K562 (cell line): ENCODE measurements around the gene SYNPO. TPM values are rescaled to one million over a fixed set of nuclear protein-coding genes. Genes with fewer than 3 reads are reported as not detected.

Experiments used
- ATAC-seq: fragments of 200-7000 bp; cut with Tn5 transposase; 3 replicates; pipeline ENCODE4 v1.9.1; 2020; ENCODE audit warnings: moderate library complexity
- BruUV-seq: library from RNA; stranded (reverse); fragments of 400-500 nt; replicated peaks from 2 replicates; lab custom pipeline; 2021; lab: Mats Ljungman, UMichigan
- CTCF ChIA-PET: fragments of 300-600 bp; formaldehyde crosslinking; extraction: SDS; loops from one replicate; lab custom pipeline; 2021; ENCODE audit warnings: low intra/inter-chr PET ratio; lab: Yijun Ruan, JAX
- POLR2A ChIA-PET: fragments of 300-600, 350-650 bp; sonication (Branson Sonifier 250); formaldehyde crosslinking; extraction: SDS; loops from one replicate; lab custom pipeline; 2021; ENCODE audit warnings: antibody characterized with exemption, inconsistent platforms; lab: Yijun Ruan, JAX
- DNase-seq, 4 experiments: peaks; one replicate each; pipeline versions ENCODE4 v3.0.0 to v3.0.0-alpha.2; 2011 to 2018; ENCODE audit warnings: low spot score in 3 of 4, mixed read lengths in 3 of 4; ENCODE audit errors: extremely low read depth in 1 of 4
- FAIRE-seq: peaks from 2 replicates; lab custom pipeline; 2011; peaks lifted over from hg19 to GRCh38; lab: Jason Lieb, UNC
- H2AFZ ChIP-seq: 2 replicates; pipeline ENCODE4 v1.6.0; 2011; ENCODE audit warnings: low read depth, low read length, control low read depth, inconsistent platforms
- H3K27ac ChIP-seq: fragments of 200-600 bp; 3 replicates; pipeline ENCODE4 v1.8.0; 2011; ENCODE audit warnings: low read depth, mild to moderate bottlenecking, control low read depth, inconsistent platforms, low read length, moderate library complexity, mixed read lengths; ENCODE audit errors: extremely low read depth
- H3K27me3 ChIP-seq, 2 experiments: fragments of 300-600 bp in 1 of 2; 2 replicates in 1 of 2; 3 replicates in 1 of 2; pipeline versions ENCODE4 v1.6.0 to v1.8.0; 2011; ENCODE audit warnings: inconsistent platforms in 2 of 2, low read length in 2 of 2, mild to moderate bottlenecking in 1 of 2, mixed read lengths in 1 of 2, moderate library complexity in 1 of 2; ENCODE audit not compliant: control insufficient read depth in 2 of 2, insufficient read depth in 2 of 2
- H3K36me3 ChIP-seq: fragments of 300-600 bp; 3 replicates; pipeline ENCODE4 v1.8.0; 2011; ENCODE audit warnings: mild to moderate bottlenecking, low read length, inconsistent platforms; ENCODE audit not compliant: control insufficient read depth, insufficient read depth
- H3K4me1 ChIP-seq, 2 experiments: fragments of 200-600 bp in 1 of 2; replicated peaks in 1 of 2; 2 replicates in 1 of 2; 3 replicates in 1 of 2; pipeline versions ENCODE4 v1.5.1 to v1.8.0; 2011; ENCODE audit warnings: inconsistent platforms in 2 of 2, low read length in 2 of 2, mild to moderate bottlenecking in 1 of 2, mixed read lengths in 1 of 2, moderate library complexity in 1 of 2; ENCODE audit not compliant: control insufficient read depth in 2 of 2, insufficient read depth in 2 of 2
- H3K4me2 ChIP-seq: 2 replicates; pipeline ENCODE4 v1.6.1; 2011; ENCODE audit warnings: low read length, control low read depth, inconsistent platforms, mixed read lengths; ENCODE audit not compliant: insufficient read depth
- H3K4me3 ChIP-seq: fragments of 200-600 bp; sonication (generic), shearing (Covaris generic); 2 replicates; pipeline ENCODE4 v1.5.1; 2016; ENCODE audit warnings: control low read depth, inconsistent platforms
- H3K79me2 ChIP-seq: fragments of 200-600 bp; 3 replicates; pipeline ENCODE4 v1.8.0; 2011; ENCODE audit warnings: low read length, inconsistent platforms; ENCODE audit not compliant: control insufficient read depth, insufficient read depth
- H3K9ac ChIP-seq, 2 experiments: 2 replicates each; pipeline versions ENCODE4 v1.6.0 to v1.6.1; 2011; ENCODE audit warnings: low read depth in 2 of 2, low read length in 2 of 2, control low read depth in 1 of 2, inconsistent platforms in 1 of 2, mild to moderate bottlenecking in 1 of 2, mixed read lengths in 1 of 2; ENCODE audit not compliant: insufficient read depth in 1 of 2
- H3K9me1 ChIP-seq: one replicate; pipeline ENCODE4 v1.6.0; 2011; ENCODE audit warnings: inconsistent platforms, mild to moderate bottlenecking, low read length, moderate library complexity; ENCODE audit not compliant: control insufficient read depth, insufficient read depth
- H3K9me3 ChIP-seq: replicated peaks from 2 replicates; pipeline ENCODE4 v1.5.1; 2011; ENCODE audit warnings: low read depth, low read length, inconsistent platforms; ENCODE audit not compliant: control insufficient read depth, insufficient read depth
- H4K20me1 ChIP-seq: replicated peaks from 2 replicates; pipeline ENCODE4 v1.6.1; 2011; ENCODE audit warnings: low read length, inconsistent platforms, mixed read lengths; ENCODE audit not compliant: control insufficient read depth, insufficient read depth
- MXI1 ChIP-seq: IDR thresholded peaks from 2 replicates; pipeline ENCODE4 v1.6.1; 2011; ENCODE audit warnings: low read depth, mild to moderate bottlenecking, improper control_type of control experiment, low read length
- NFRKB ChIP-seq: fragments of 450-650 bp; IDR thresholded peaks from 2 replicates; pipeline ENCODE4 v1.6.1; 2016; ENCODE audit warnings: low read depth
- SMAD3 ChIP-seq: fragments of 450-650 bp; formaldehyde crosslinking; conservative IDR thresholded peaks from 2 replicates; pipeline ENCODE4 v1.4.0; 2020; ENCODE audit warnings: mild to moderate bottlenecking
- STAT6 ChIP-seq: sonication (generic); formaldehyde crosslinking; IDR thresholded peaks from 2 replicates; pipeline ENCODE4 v1.8.1; 2023; ENCODE audit warnings: mild to moderate bottlenecking, missing genetic modification reagents
- WGBS: fragments of 100-300 bp; shearing (Covaris generic); methylation state at CpG from one replicate; pipeline ENCODE4 v1.1.6; 2016; ENCODE audit warnings: low coverage, mixed read lengths; ENCODE audit not compliant: insufficient coverage; ENCODE audit errors: missing lambda C conversion rate; 5-methylcytosine and 5-hydroxymethylcytosine counted together
- in situ Hi-C: fragments of 300-500 bp; cut with MboI; formaldehyde crosslinking; loops from 4 replicates; pipeline ENCODE4 v1.15.0; 2018; ENCODE audit warnings: inconsistent platforms, mixed read lengths
- intact Hi-C: fragments of 100-400 bp; cut with micrococcal nuclease; formaldehyde crosslinking; loops from 2 replicates; pipeline ENCODE4 v1.14.2; 2022
- polyA plus RNA-seq, 8 experiments: library from polyadenylated mRNA; depleted of rRNA in 4 of 8; stranded (reverse) in 5 of 8; unstranded in 3 of 8; fragments of >200 nt; fragmentation: Nextera tagmentation in 2 of 8; fragmentation: Illumina TruSeq in 1 of 8; extraction: Ambion mirVana in 2 of 8; extraction: Trizol in 1 of 8; gene quantifications; 2 replicates each; pipeline versions ENCODE4 v1.2.1 to v1.2.3, GENCODE V29; 2011 to 2014; ENCODE audit warnings: inconsistent platforms in 1 of 8, missing spikeins in 1 of 8
- total RNA-seq, 7 experiments: library from RNA; depleted of rRNA in 6 of 7; stranded (reverse); fragments of >200 nt in 6 of 7; fragmentation: Illumina TruSeq in 2 of 7; extraction: Trizol in 2 of 7; gene quantifications; 2 replicates each; pipeline versions ENCODE4 v1.2.1 to v1.2.3, GENCODE V29; 2011 to 2021; ENCODE audit warnings: low replicate concordance in 1 of 7

SYNPO gene
- total and polyA plus RNA-seq, 9 of the 15 experiments (the other 6 are each of a cell fraction or from before 2014, with no cell fraction given), result 0.01 to 0.31 (median 0.03) TPM; not detected in 4

DNA sequence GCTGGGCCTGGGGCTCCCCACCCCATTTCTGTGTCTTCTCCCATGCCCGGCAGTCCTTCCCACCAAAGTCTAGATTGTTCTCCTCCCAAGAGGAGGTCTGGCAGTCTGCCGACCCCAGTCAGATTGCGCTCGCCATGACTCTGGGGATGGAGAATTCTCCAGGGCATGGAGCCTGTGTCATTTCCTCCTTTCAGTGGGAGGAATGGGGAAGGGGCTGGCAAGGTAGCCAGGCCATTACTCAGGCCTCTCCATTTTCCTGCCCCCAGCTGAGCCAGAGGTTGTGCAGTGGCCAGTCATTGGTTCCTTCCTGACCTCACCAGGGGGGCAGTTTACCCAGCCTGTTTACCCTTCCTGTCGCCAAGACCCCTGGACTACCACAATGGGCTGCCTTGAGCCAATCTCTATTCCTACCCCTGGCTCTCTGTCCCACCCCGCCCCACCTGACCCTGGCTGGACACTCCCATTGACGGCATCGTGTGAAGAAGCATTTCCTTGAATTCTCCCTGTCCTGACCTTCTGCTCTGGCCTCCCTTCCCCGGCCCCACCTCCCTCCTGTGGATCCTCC, 628 bp downstream of the SYNPO start:
- no peaks in the 10 kb centered on the region for H3K9me3 ChIP-seq
- DNase-seq, result no peak
- no peaks in the 10 kb centered on the region for H3K36me3 ChIP-seq
- peaks cover 16% of the 10 kb centered on the region for H4K20me1 ChIP-seq
- H3K4me2 ChIP-seq, result no peak overlapping the region
- WGBS, result 4% methylated on average over 8 of the region's 9 CpGs
- H3K4me3 ChIP-seq, result no peak overlapping the region
- BruUV-seq, result no TSS peak
- in situ Hi-C loops (no loop called here), intact Hi-C loops (no loop called here)
- CTCF ChIA-PET, result interaction anchor here (0.7 kb wide), 1 partner anchor 80 kb away, joined by 3 read pairs; no protein-coding TSS in a partner anchor
- no peaks in the 10 kb centered on the region for H3K9me1 ChIP-seq
- H3K79me2 ChIP-seq, result no peaks in the 10 kb centered on the region
- peaks cover 11 to 18% of the 10 kb centered on the region in 2 experiments for H3K4me1 ChIP-seq
- TF ChIP-seq MXI1 (no peak), SMAD3 (no peak), NFRKB (no peak), STAT6 (CRISPR knock-in tag) (no peak)
- H2AFZ ChIP-seq, result no peak overlapping the region
- H3K27me3 ChIP-seq, result peaks cover 8 to 26% of the 10 kb centered on the region in 2 experiments; a peak in 3 of 5 replicates
- POLR2A ChIA-PET, result interaction anchor here (0.9 to 1.1 kb wide), 2 partner anchors 9 to 62 kb away, joined by 3 to 4 read pairs; no protein-coding TSS in a partner anchor
- 0 out of 4 replicates have a peak overlapping the region, but pooled peaks of 1 of the 2 experiments have one; percentile 5 for H3K9ac ChIP-seq
- peak; percentile 18; the same call in 1 of the 3 replicates for ATAC-seq
- H3K27ac ChIP-seq, result no peak overlapping the region
- no peak for FAIRE-seq
